SU-DHL-6 (cell line): ENCODE data around the gene AMT.
A peak's percentile ranks its signal among the peaks of the same experiment; 100 is the strongest.

Experiments used
- H2AFZ ChIP-seq: fragments of 200-600 bp; sonication (generic); 2 replicates; pipeline ENCODE4 v1.6.1; 2014; ENCODE audit warnings: low read depth, mild to moderate bottlenecking, moderate library complexity, mixed read lengths, antibody characterized with exemption, low read length; ENCODE audit not compliant: severe bottlenecking
- H3F3A ChIP-seq: fragments of 200-600 bp; shearing (Covaris generic); 2 replicates; pipeline ENCODE4 v1.6.0; 2016; ENCODE audit warnings: antibody characterized with exemption, mild to moderate bottlenecking; ENCODE audit not compliant: insufficient read depth
- H3K27ac ChIP-seq: fragments of 200-600 bp; sonication (generic); 2 replicates; pipeline ENCODE4 v1.5.1; 2016; ENCODE audit warnings: low read depth, mild to moderate bottlenecking, low read length, moderate library complexity, mixed read lengths
- H3K27me3 ChIP-seq: fragments of 200-600 bp; sonication (generic), shearing (Covaris generic); 2 replicates; pipeline ENCODE4 v1.6.0; 2014; ENCODE audit warnings: mild to moderate bottlenecking, low read length
- H3K36me3 ChIP-seq: fragments of 200-600 bp; sonication (generic); 2 replicates; pipeline ENCODE4 v1.6.1; 2014; ENCODE audit warnings: mild to moderate bottlenecking, low read length, mixed read lengths
- H3K4me2 ChIP-seq: fragments of 300-600, 200-600 bp; shearing (Covaris generic), sonication (generic); 2 replicates; pipeline ENCODE4 v1.6.0; 2014; ENCODE audit warnings: low read length, low read depth, mild to moderate bottlenecking; ENCODE audit not compliant: poor library complexity, severe bottlenecking
- H3K4me3 ChIP-seq: fragments of 200-600 bp; sonication (generic); 2 replicates; pipeline ENCODE4 v1.5.1; 2014; ENCODE audit warnings: antibody characterized with exemption, low read length, mild to moderate bottlenecking, mixed read lengths; ENCODE audit not compliant: insufficient read depth, poor library complexity, severe bottlenecking
- H3K79me2 ChIP-seq: fragments of 200-600 bp; sonication (generic); 2 replicates; pipeline ENCODE4 v1.6.1; 2014; ENCODE audit warnings: mild to moderate bottlenecking, low read length, moderate library complexity; ENCODE audit not compliant: insufficient read depth
- H3K9ac ChIP-seq: fragments of 200-600 bp; sonication (generic); 2 replicates; pipeline ENCODE4 v1.7.0; 2014; ENCODE audit warnings: mild to moderate bottlenecking, low read length
- H3K9me2 ChIP-seq: fragments of 200-600 bp; sonication (generic); replicated peaks from 2 replicates; pipeline ENCODE4 v1.6.1; 2014; ENCODE audit warnings: low read length; ENCODE audit not compliant: insufficient read depth
- H3K9me3 ChIP-seq: fragments of 200-600 bp; sonication (generic); 2 replicates; pipeline ENCODE4 v1.6.1; 2014; ENCODE audit warnings: low read length, mixed read lengths; ENCODE audit not compliant: insufficient read depth
- H4K20me1 ChIP-seq: fragments of 200-600 bp; sonication (generic); 2 replicates; pipeline ENCODE4 v1.6.1; 2014; ENCODE audit warnings: low read depth, mild to moderate bottlenecking, antibody characterized with exemption, low read length, moderate library complexity, mixed read lengths
- CTCF ChIP-seq: fragments of 200-600 bp; sonication (generic); IDR thresholded peaks from one replicate; pipeline ENCODE4 v1.5.1; 2017; ENCODE audit warnings: antibody characterized with exemption, mild to moderate bottlenecking, low read length, moderate library complexity; ENCODE audit not compliant: insufficient read depth, poor library complexity, severe bottlenecking
- EZH2phosphoT487 ChIP-seq: fragments of 200-600 bp; sonication (generic), shearing (Covaris generic); conservative IDR thresholded peaks from 2 replicates; pipeline ENCODE4 v1.6.1; 2018; ENCODE audit warnings: mild to moderate bottlenecking, antibody characterized with exemption, low read length, moderate library complexity, mixed read lengths

AMT gene

GRCh38 chr3:49416867-49417266 lies 5.4 kb downstream of the AMT start:
- Histone ChIP-seq H3K27ac (peak overlapping the region; percentile 60), H3K4me2 (no peak overlapping the region), H4K20me1 (no peaks in the 10 kb centered on the region), H3F3A (peaks cover 6% of the 10 kb centered on the region; the same call in 1 of the 2 replicates), H3K4me3 (no peak overlapping the region), H3K36me3 (no peaks in the 10 kb centered on the region), H2AFZ (no peak overlapping the region), H3K9me3 (no peaks in the 10 kb centered on the region), H3K79me2 (peaks cover 15% of the 10 kb centered on the region), H3K9ac (no peak overlapping the region), H3K27me3 (no peaks in the 10 kb centered on the region), H3K9me2 (no peaks in the 10 kb centered on the region)
- TF ChIP-seq EZH2phosphoT487 = no peak

GRCh38 chr3:49415931-49416601 lies 6.2 kb downstream of the AMT start:
- Histone ChIP-seq H3K27me3 (no peaks in the 10 kb centered on the region), H3K4me2 (peak overlapping the region; percentile 26), H3K9ac (peak overlapping the region; percentile 10; the same call in 1 of the 2 replicates), H3K4me3 (no peak overlapping the region), H3K27ac (peak overlapping the region; percentile 60), H3F3A (peaks cover 6% of the 10 kb centered on the region; the same call in 1 of the 2 replicates), H3K9me3 (no peaks in the 10 kb centered on the region), H3K79me2 (peaks cover 22% of the 10 kb centered on the region), H3K9me2 (no peaks in the 10 kb centered on the region), H4K20me1 (no peaks in the 10 kb centered on the region; the same call in 1 of the 2 replicates), H3K36me3 (no peaks in the 10 kb centered on the region), H2AFZ (no peak overlapping the region)
- TF ChIP-seq EZH2phosphoT487 = no peak

GRCh38 chr3:49414753-49415152 lies 7.5 kb downstream of the AMT start:
- H3K9me2 ChIP-seq = no peaks in the 10 kb centered on the region
- H4K20me1 ChIP-seq = peaks cover 13% of the 10 kb centered on the region; the same call in 1 of the 2 replicates
- no peaks in the 10 kb centered on the region for H3K9me3 ChIP-seq
- H3K9ac ChIP-seq = no peak overlapping the region
- no peak overlapping the region for H3K27ac ChIP-seq
- peaks cover 6% of the 10 kb centered on the region for H3F3A ChIP-seq
- no peaks in the 10 kb centered on the region for H3K27me3 ChIP-seq
- H2AFZ ChIP-seq = no peak overlapping the region
- no peaks in the 10 kb centered on the region for H3K36me3 ChIP-seq
- no peak overlapping the region for H3K4me2 ChIP-seq
- peaks cover 35% of the 10 kb centered on the region for H3K79me2 ChIP-seq
- TF ChIP-seq EZH2phosphoT487 (no peak), CTCF (no peak)
- H3K4me3 ChIP-seq = no peak overlapping the region

- Histone ChIP-seq H2AFZ (no peak overlapping the region), H3K27ac (no peak overlapping the region), H3K27me3 (no peaks in the 10 kb centered on the region), H3K9me3 (no peaks in the 10 kb centered on the region), H3K4me3 (peak overlapping the region; percentile 60), H3K36me3 (no peaks in the 10 kb centered on the region), H3K9me2 (no peaks in the 10 kb centered on the region), H3K4me2 (peak overlapping the region; percentile 77), H4K20me1 (peaks cover 18% of the 10 kb centered on the region), H3F3A (peaks cover 11% of the 10 kb centered on the region), H3K79me2 (peaks cover 50% of the 10 kb centered on the region), H3K9ac (peak overlapping the region; percentile 85)
- TF ChIP-seq EZH2phosphoT487 (no peak), CTCF (no peak)
These were observed 8.9 kb downstream of the AMT start for GRCh38 chr3:49413338-49413734.
